Epithelial cell of proximal tubule (primary cell): Measurements from ENCODE around the gene METTL24. TPM values are rescaled to one million over a fixed set of nuclear protein-coding genes. Genes with fewer than 3 reads are reported as not detected.
"Not testable (repeated sequence)": the region's sequence is repeated elsewhere in the genome, so short reads cannot be mapped to it uniquely, and the experiment has no call there.

Source experiments
- DNase-seq: peaks from one replicate; pipeline ENCODE4 v3.0.0-alpha.2; 2011; ENCODE audit warnings: low read depth
- H3K4me3 ChIP-seq: 2 replicates; pipeline ENCODE4 v1.5.1; 2011; ENCODE audit warnings: low read depth, mild to moderate bottlenecking, low read length
- CTCF ChIP-seq: conservative IDR thresholded peaks from 2 replicates; pipeline ENCODE4 v1.5.1; 2012; ENCODE audit warnings: low read depth, mild to moderate bottlenecking, low read length
- total RNA-seq: library from RNA; depleted of rRNA; stranded (reverse); fragments of >200 nt; gene quantifications from 2 replicates; pipeline ENCODE4 v1.2.3, GENCODE V29; 2015

Gene METTL24
- total RNA-seq, 1 donor from 2014 or later, result 0.69 TPM

GRCh38 chr6:110355022-110355421 is 3.1 kb downstream of the METTL24 start:
- DNase-seq, result no peak
- TF ChIP-seq CTCF, result no peak
- no peak overlapping the region for H3K4me3 ChIP-seq

GRCh38 chr6:110354153-110354552 is 4.0 kb downstream of the METTL24 start:
- no peak for DNase-seq
- no peak for TF ChIP-seq CTCF
- no peak overlapping the region for H3K4me3 ChIP-seq

GRCh38 chr6:110353457-110354001 is 4.6 kb downstream of the METTL24 start:
- no peak overlapping the region for H3K4me3 ChIP-seq
- TF ChIP-seq CTCF, result no peak
- DNase-seq, result no peak

- no peak for DNase-seq
- no peak for TF ChIP-seq CTCF
- H3K4me3 ChIP-seq, result no peak overlapping the region
Observed at GRCh38 chr6:110352563-110353262, 5.4 kb downstream of the METTL24 start.

- H3K4me3 ChIP-seq, result no peak overlapping the region
- TF ChIP-seq CTCF, result no peak
- no peak for DNase-seq
Observed at GRCh38 chr6:110351986-110352385, 6.2 kb downstream of the METTL24 start.

- DNase-seq, result no peak
Observed at GRCh38 chr6:110351546-110351945, 6.6 kb downstream of the METTL24 start.

GRCh38 chr6:110350593-110350992 is 7.6 kb downstream of the METTL24 start:
- H3K4me3 ChIP-seq, DNase-seq: not testable (repeated sequence)

More at GRCh38 chr6:110351546-110351945, 6.6 kb downstream of the METTL24 start:
- no peak overlapping the region for H3K4me3 ChIP-seq
- no peak for TF ChIP-seq CTCF
